Inflammatory macrophage (primary cell): Measurements from ENCODE around the gene MTFR1L.
A peak's percentile ranks its signal among the peaks of the same experiment; 100 is the strongest.

Experiments
- DNase-seq, 2 donors: peaks; one replicate each; pipeline ENCODE4 v3.0.0-alpha.2; 2020 to 2022
- total RNA-seq, 18 experiments: gene quantifications; one replicate each; lab custom pipeline; 2026; ENCODE audit warnings: mixed read lengths in 6 of 18, inconsistent platforms in 2 of 18; lab: John Stamatoyannopoulos, UW

Gene MTFR1L
- 9.3 to 37.6 (median 27.2) reads per million in 18 experiments for total RNA-seq

DNA sequence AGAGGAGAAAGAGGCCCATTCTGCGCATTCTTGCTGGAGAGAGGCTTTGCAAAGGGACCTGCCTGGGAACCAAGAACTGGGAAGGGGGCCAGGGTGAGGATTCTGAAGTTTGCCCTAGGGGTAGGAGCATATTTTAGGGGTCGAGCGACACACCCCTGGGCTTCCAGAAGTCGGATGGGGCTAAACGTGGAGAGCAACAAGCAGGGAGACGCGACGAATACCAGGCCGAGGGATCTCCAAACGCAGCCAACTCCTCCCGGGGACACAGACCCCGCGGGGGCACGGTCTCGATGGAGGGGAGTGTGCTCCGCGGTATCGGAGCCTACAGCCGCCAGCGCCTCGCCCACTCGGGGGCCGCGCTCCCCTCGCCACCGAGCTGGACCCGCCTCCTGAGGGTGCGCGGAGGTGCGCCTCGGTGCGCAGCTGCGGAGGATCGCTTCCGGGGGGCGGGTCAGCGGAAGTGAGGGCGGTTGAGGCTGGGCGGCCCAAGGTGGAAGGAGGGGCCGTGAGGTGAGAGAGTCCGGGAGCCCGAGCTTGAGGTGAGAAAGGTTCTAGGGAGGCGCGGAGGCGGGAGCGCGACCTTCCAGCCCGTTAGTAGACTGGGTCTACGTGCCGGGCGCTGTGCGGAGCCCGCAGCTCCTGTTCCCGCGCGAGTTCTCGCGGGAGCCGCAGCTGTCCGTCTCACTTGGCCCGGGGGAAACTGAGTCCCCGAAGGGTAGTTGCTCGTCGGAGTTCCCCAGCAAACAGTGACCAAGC is at the start of gene MTFR1L:
TSS of gene MTFR1L (plus strand) at position 464 of the 756 bp plus-strand sequence. CDS start 3,151 bp downstream, outside the sequence.
- DNase-seq = peak; percentile 59 to 77

DNA sequence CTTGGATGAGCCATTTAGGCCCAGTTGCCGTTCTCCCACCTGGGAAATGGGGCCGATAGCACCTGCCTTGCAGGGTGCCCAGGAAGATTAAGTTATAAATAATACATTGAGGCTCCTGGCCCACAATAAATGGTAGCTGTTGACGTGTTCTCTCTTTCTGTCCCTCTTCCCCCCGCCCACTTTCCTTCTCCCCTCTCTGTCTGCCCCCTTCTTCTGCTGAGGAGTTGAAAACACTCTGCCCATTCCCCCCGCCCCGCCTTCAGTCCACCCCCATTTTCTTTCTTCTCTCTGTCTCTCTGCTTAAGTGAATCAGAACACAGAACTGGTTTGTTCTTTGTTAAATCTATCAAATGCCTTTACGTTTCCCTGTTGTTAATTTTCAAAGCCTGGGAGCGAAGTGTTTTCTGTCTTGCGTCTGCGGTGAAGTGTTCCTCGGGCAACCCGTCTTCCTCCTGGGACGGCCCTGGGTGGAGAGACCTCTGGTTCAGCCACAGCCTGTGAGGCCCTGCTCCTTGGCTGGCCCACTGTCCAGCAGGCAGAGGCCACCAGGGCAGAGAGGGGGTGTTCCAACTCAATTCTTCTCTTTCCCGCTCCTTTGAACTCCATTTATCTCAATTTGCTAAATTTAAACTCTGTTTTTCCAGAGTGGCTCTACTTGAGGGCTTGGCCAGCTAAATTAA is 49.1 kb upstream of the MTFR1L start:
- DNase-seq = no peak

DNA sequence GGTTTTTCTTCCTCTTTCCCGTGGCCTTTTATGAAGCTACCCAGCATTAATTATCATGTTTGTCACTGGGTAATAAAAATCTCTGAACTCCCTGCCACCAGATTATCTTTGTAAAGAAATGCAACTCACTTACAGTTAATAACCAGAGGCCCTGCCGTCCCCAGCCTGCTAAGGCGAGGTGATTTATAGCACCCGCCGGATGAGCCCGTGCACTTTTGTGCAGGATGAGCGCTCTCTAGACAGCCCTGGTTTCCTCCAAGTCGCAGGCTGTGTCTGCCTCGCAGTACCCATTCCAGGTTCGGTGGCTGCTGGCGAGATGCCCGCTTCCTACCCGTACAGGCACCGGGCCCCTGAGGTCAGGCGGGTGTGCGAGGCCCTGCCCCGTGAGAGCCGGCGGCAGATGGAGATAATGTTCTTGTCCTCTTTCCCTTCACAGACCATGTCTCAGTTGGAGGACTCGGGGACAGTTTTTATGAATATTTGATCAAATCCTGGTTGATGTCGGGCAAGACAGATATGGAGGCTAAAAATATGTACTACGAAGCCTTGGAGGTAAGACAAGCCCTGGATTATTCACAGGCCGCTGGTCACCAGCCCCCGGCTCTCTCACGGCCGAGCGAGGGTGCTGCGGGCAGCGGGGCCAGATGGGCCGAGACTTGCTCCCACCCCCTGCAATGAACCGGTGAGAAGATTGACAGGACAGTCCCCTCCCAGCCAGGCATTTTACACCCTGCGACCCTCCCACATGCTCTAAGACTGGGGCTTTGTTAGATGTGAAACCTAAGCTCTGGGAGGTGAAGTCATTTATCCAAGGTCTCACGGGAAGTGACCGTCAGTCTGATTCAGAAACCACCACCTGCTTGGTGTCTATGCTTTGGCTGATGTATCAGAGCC is 48.3 kb upstream of the MTFR1L start:
- no peak for DNase-seq

DNA sequence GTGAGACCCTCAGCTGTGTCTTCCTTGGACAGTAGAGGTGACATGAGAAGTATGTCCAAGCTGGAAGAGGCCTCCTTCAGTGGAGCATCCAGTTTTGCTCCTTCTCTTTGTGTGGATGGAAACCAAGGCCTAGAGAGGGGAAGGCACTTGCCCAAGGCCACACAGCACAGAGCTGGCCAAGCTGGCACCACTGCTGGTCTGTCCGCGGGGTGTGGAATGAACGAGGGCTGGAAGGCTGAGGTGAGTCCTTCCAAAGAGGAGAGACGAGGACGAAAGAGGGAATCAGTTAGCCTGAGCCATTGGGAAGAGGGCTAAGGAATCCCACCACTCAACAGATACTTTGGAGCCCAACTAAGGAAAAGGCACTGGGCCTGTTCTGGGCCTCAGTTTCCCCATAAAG is 47.6 kb upstream of the MTFR1L start:
- no peak for DNase-seq

DNA sequence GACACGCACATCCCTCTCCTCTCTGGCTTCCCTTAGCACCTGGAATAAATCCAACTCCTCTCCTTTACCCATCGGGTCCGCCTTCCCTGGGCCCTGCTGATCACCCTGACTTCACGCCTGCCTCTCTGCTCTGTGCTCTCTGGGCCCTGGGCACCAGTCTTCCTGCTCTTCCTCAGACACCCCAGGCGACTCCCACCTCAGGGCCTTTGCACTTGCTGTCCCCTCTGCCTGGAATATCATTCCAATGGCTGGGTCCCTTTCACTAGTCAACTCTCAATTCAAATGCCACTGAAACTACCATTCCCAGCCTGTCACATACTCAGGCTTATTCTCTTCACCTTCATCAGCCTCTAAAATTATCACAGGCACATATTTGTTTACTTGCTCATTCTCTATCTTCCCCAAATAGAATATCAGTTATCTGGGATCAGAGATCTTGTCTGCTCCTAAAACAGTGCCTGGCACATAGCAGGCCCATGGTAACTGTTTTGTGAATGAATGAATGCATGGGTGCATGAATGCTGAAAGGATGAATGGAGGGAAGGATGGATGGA is 47.0 kb upstream of the MTFR1L start:
- no peak for DNase-seq

DNA sequence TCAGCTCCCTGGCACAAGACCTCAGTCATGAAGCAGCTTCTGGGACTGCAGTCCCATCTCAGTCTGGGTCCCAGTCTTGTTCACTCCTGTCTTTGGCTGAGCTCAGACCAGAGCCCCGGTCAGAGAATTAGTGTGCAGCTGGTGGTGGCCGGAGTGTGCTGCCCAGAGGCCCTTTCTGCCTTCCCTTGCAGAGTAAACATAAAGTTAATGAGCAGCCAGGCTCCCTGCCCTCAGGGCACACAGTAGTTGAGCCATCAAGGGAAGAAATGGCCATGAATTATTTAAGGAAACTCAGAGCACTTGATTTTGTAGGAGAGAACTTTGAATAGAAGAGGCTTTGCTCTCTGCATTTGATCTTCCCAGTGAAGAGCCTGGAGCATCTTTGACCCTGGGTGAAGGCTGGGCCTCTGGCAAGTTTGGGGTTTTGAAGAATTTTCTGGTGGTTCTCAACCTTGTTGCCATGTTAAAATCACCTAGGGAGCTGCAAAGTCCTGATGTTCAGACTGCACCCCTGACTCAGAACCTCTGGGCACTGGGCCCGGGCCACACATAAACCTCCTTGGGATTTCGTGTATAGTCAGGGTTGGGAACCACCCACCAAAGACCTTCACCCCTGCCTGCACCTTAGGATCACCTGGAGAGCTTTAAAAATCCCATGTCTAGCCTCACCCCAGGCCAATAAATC is 46.2 kb upstream of the MTFR1L start:
- DNase-seq = no peak

DNA sequence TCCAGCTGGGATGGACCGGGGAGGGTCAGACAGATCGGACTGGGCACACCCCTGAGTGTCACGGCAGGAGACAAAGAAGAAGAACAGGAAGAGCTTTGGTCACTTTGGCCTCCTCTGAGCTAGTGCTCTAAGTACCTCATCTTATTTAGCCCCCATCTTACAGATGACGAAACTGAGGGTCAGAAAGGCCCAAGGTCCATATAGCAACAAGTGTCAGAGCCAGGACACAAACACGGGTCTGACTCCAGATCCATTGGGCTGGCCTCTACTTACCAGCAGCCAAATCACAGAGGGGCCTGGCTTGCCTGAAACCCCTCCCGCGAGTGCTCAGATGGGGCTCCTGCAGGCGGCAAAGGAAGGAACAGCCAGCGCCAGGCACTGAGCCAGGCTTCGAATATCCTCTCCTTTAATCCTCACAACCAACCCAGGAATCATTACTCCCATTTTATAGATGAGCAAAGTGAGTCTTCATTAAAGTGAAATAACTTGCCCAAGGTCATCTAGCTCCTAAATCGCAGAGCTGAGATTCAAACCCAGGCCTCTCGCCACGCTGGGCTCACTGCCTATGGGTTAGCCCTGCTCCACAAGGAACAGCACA is 45.4 kb upstream of the MTFR1L start:
- DNase-seq = no peak

DNA sequence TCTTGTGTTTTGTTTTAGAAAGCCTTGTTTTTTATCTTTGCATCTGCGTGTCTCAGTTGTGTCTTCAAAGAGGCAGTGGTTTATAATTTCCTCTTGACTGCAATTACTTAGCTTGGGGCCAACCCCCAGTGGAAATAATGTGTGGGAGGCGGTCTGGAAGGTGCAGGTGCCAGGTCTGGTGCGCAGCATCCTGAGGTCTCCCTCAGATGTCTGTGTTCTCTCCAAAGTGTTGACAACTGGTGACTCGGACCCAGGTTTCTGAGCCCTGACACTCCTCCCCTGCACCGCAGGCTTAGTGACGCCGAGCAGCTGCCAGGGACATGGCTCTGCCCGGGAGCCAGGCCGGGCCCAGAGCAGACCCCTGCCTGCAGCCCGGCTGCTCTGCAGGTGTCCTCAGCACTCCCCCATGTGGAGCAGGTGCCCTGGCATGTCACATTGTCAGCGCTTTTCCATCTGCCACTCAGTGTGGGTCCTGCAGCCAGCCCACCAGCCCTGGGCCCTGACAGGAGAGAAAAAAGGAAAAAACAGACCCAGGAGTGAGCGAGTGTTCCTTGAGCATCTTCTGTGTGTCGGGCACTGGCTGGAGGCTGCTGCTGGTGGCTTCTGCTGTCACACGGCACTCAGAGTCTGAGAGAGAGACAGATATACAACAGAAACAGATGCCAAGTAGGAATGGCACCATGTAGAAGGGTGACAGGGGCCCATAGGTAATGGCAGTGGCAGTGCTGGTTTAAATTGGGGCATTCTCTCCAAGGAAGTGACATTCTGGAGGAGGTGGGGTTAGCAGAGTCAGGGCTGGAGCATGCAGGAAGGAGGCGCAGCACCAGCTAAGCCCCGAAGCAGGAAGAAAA is 44.6 kb upstream of the MTFR1L start:
- DNase-seq = no peak

DNA sequence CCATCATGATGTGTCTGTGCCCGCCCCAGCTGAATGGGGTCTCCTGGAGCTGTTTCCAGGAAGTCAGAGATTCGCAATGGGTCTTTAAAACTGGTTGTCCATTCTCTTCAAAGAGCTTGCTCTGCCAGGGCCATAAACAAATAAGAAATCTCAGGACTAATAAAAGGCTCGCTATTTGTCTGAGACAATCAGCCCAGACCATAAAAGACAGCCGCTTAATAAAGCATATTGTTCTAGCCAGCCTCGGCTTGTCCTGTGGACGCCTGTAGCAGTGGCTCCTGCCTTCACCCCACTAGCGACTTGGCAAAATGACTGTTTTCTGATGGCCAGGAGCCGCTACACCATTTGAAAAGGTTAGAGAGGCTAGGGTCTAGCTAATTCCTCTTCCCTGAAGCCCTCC is 40.4 kb upstream of the MTFR1L start:
- no peak for DNase-seq

DNA sequence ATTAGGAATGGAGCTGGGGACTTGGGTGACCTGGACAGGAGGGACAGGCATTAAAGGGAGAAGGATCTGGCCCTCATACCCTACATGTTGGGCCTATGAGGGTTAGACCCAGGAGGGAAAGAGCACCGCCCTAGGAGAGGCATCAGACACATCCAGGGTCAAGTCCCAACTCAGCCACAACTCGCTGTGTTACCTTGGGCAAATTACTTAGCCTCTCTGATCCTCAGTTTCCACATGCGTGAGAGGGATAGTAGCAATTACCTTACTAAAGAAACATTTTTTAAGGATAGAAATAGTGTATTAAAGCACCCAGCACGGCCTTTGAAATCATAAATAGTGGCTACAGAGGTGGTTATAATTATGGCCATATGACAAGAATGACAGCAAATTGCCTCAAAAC is 39.9 kb upstream of the MTFR1L start:
- no peak for DNase-seq

DNA sequence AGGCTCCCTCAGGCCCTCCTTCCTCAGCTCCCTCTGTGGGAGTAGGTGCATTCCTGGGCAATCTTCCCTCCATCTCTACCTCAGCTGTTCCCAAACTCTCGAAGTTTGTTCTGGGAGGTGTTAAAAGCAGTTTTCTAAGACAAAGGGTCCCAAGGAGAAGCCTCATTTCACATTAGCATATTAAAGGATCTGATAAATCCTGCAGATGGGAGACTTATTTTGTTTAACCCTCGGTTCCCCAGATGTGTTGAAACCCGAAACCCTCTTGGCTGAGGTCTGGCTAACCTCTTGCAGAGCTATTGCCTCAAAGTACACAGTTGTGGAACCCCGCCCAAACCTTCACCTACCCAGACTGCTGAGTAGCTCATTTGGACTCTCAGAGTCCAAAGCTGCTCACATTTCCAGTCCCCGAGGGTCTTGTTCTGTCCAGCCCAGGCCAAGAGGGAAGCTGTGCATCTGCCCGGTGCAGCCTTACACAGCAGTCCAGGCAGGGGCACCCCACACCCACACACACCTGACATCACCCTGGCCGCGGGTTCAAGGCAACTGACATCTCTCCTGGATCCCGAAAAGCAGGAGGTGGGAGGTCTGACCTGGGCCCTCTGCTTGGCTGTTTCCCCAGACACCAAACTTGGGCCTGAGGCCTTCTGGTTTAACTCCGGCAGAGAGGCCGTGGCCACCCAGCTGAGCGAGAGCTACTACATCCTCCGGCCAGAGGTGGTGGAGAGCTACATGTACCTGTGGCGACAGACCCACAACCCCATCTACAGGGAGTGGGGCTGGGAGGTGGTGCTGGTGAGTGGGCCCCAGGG is 39.2 kb upstream of the MTFR1L start:
- no peak for DNase-seq

DNA sequence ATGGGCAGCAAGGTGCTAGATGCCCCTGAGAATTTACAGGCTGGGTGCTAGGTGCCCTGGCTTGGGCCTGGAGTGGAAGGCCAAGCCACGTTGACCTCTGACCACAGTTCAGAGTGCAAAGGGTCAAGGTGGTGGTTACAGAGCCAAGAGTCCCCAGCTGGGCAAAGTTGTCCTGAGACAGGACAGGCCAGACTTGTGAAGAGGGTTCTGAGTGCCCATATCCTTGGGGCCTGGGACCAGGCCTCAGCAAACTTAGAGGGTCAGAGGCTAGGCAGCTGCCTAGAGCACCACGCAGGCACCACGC is 38.7 kb upstream of the MTFR1L start:
- DNase-seq = no peak

DNA sequence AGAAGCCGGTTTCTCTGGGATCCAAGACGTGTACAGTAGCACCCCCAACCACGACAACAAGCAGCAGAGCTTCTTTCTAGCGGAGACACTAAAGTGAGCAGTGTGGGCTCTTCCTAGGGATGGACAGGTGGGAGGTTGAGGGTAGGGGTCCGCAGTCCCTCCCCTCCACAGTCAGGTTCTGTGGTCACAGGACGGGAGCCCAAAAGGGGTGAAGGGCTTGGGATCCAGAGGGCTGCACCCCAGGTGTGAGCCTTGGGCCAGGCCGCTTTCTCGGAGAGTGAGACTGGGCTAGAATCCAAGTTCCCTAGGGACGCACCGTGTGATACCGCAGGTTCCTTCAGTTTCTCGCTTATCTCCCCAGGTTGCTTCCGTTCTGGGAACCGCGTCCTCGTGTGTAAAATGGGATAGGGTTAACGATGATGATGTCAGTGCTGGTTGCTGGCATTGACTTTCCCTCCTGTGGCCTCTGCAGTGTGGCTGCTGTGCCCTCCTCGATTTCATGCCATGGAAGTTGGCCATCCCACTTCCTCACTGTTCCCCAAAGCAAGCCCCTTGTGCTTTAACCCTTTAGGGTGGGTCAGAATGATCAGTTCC is 37.0 kb upstream of the MTFR1L start:
- DNase-seq = no peak

DNA sequence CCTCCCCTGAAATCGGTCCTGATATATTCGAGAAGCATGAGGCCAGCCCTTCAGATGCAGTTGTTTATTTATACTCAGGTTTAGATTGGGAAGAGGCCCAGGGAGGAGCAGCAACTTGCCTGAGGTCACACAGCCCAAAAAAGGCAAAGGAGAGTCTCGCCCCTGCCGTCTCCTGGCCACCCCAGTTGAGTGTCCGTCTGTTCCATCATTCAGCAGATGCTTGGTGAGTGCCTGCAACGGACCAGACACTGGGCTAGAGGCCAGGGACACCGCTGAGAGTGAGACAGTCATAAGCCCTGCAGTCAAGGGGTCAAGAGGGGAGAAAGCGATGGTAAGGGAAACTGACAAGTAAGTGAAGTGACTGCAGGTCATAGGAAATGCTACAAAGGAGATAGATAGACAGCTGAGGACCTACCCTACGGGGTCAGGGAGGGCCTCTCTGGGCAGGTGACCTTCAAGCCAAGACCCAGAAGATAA is 35.1 kb upstream of the MTFR1L start:
- no peak for DNase-seq

DNA sequence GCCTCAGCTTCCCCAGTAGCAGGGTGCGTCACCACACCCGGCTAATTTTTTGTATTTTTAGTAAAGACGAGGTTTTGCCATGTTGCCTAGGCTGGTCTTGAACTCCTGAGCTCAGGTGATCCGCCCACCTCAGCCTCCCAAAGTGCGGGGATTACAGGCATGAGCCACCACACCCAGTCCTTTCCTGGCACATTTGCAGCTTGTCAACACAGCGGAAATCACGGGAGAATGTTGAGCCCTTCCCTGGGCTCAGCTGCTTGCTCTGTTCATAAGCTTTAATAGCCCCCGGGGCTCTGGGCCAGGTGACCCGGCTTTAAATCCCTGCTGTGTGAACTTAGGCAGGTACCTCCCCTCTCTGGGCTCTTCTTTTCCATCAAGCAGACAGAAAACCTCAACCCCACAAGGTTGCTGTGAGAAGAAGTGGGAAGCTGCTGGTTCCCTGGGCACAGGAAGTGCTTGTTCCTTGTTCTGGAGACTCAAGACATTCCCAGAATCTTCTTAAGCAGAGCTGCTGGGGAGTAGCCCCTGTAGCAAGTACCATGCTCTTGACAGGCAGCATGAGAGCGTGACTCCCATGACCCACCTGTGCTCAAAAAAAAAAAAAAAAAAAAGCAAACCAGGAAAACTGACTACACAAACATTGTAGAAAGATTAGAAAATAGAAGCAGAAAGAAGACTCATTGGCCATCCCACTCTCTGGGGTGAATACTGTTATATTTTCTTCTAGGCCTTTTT is 34.3 kb upstream of the MTFR1L start:
- DNase-seq = no peak

DNA sequence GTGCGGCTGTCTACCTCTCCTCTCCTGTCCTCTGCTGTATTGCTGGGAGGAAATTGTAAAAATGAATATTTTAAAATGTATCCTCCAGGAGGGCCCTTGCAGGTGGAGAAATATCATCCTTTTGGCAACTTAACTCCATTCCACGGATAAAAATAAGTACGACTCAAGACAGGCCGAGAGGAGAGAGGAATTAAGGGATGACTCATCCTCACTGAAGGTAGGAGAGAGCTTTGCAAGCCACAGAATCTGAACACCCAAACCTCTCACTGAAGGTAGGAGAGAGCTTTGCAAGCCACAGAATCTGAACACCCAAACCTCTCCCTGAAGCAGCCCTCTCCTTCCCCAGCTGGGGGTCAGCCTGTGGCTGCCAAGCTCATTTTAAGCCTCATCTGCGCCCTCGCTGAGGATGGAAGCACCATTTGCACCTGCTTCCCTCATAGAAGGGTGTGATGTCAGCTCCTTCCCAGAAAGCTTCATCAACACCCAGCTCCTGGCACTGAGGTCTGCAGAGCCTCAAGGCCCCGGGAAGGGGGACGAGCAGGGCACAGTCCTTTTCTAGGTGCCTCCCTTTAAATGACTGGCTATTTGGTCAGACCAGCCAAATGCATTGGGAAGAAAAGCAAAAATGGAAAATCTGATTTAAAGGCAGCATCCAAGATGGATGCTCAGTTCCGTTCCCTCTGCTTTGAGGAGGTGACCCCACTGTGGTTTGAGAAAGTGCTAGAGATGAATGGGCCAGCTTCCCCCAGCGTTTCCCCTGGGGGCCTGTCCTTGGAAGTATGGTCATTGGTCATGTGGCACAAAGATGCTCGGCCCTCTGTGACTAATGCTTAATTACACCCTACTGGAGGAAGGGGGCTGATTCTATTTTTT is 32.6 kb upstream of the MTFR1L start:
- DNase-seq = no peak

DNA sequence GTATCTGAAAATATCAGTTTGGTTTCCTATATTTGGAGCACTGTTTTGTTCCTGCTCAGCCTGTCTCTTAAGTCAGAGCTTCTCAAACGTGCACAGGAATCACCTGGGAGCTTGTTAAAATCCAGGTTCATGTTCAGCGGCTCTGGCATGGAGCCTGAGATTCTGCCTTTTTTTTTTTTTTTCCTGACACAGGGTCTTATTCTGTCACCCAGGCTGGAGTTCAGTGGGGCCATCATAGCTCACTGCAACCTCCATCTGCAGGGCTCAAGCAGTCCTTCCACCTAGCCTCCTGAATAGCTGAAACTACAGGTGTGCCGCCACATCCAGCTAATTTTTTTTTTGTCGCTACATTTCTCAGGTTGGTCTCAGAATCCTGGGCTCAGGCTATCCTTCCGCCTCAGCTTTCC is 32.0 kb upstream of the MTFR1L start:
- no peak for DNase-seq

DNA sequence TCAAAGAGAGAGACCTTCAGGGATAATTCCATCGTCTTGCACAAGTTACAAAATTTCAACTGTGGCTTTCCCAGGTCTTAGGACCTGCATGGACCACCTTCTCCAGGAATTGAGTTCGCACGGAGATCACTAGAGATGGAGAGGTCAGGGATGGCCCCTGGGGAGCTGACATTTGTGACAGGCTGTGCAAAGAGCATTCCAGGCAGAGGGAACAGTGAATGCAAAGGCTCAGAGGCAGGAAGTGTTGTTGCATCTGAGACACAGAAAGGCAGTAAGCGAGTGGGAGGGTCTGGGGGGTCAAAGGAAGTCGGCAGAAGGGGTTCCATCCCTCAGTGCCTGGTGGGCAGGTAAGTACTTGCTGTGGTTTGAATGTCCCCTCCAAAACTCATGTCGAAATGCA is 29.3 kb upstream of the MTFR1L start:
- DNase-seq = no peak
